Mesendoderm (in vitro differentiated cells): ENCODE results near the gene CXCR1.

Source experiments
- DNase-seq: peaks from one replicate; pipeline ENCODE4 v3.0.0; 2013
- H2AK5ac ChIP-seq: 2 replicates; pipeline ENCODE4 v1.6.1; 2013; ENCODE audit warnings: low read length, inconsistent platforms
- H2BK120ac ChIP-seq: 2 replicates; pipeline ENCODE4 v1.6.1; 2013; ENCODE audit warnings: low read depth, mild to moderate bottlenecking, low read length, moderate library complexity, mixed read lengths
- H2BK15ac ChIP-seq: replicated peaks from 2 replicates; pipeline ENCODE4 v1.6.1; 2013; ENCODE audit warnings: low read depth, mild to moderate bottlenecking, moderate library complexity
- H2BK5ac ChIP-seq: 2 replicates; pipeline ENCODE4 v1.6.1; 2013; ENCODE audit warnings: low read length, inconsistent platforms
- H3K18ac ChIP-seq: 2 replicates; pipeline ENCODE4 v1.6.1; 2013; ENCODE audit warnings: mild to moderate bottlenecking, low read length, mixed read lengths
- H3K23ac ChIP-seq: one replicate; pipeline ENCODE4 v1.6.1; 2013; ENCODE audit warnings: low read length
- H3K27ac ChIP-seq: 2 replicates; pipeline ENCODE4 v1.5.1; 2013; ENCODE audit warnings: low read depth, mild to moderate bottlenecking, inconsistent platforms, low read length, moderate library complexity
- H3K27me3 ChIP-seq: 2 replicates; pipeline ENCODE4 v1.6.1; 2013; ENCODE audit warnings: low read length, control low read depth, mild to moderate bottlenecking, inconsistent platforms; ENCODE audit not compliant: insufficient read depth, poor library complexity
- H3K36me3 ChIP-seq: 2 replicates; pipeline ENCODE4 v1.6.1; 2013; ENCODE audit warnings: low read length, inconsistent platforms; ENCODE audit not compliant: control insufficient read depth, insufficient read depth
- H3K4ac ChIP-seq: one replicate; pipeline ENCODE4 v1.6.1; 2013; ENCODE audit warnings: low read depth, mild to moderate bottlenecking, low read length, moderate library complexity
- H3K4me1 ChIP-seq: 2 replicates; pipeline ENCODE4 v1.6.1; 2013; ENCODE audit warnings: low read depth, low read length, inconsistent platforms; ENCODE audit not compliant: control insufficient read depth
- H3K4me2 ChIP-seq: 2 replicates; pipeline ENCODE4 v1.6.1; 2013; ENCODE audit warnings: low read length
- H3K4me3 ChIP-seq: 2 replicates; pipeline ENCODE4 v1.5.1; 2013; ENCODE audit warnings: mild to moderate bottlenecking, low read length
- H3K56ac ChIP-seq: one replicate; pipeline ENCODE4 v1.6.1; 2013; ENCODE audit warnings: low read length
- H3K79me1 ChIP-seq: 2 replicates; pipeline ENCODE4 v1.6.1; 2013; ENCODE audit warnings: low read length, inconsistent platforms
- H3K79me2 ChIP-seq: 2 replicates; pipeline ENCODE4 v1.6.1; 2013; ENCODE audit warnings: mild to moderate bottlenecking, low read length; ENCODE audit not compliant: control insufficient read depth, insufficient read depth
- H3K9ac ChIP-seq: 2 replicates; pipeline ENCODE4 v1.6.1; 2013; ENCODE audit warnings: low read length, inconsistent platforms
- H4K5ac ChIP-seq: one replicate; pipeline ENCODE4 v1.6.1; 2013; ENCODE audit warnings: low read length
- H4K8ac ChIP-seq: one replicate; pipeline ENCODE4 v1.6.1; 2013; ENCODE audit warnings: low read depth, mild to moderate bottlenecking, control low read depth, low read length, moderate library complexity
- WGBS: extraction: QIAGEN DNeasy Blood & Tissue Kit; methylation state at CpG from one replicate; pipeline ENCODE4 v1.1.7; 2013; ENCODE audit warnings: low lambda C conversion rate, missing lambda C conversion rate; ENCODE audit not compliant: insufficient coverage; ENCODE audit errors: extremely low coverage; 5-methylcytosine and 5-hydroxymethylcytosine counted together

The CXCR1 gene

GRCh38 chr2:218145124-218145523, 21.6 kb downstream of the CXCR1 start:
- no CpG with 5 or more reads among the region's 3 CpGs for WGBS
- no peaks in the 10 kb centered on the region for H3K27me3 ChIP-seq
- H3K4me2 ChIP-seq: no peak overlapping the region
- H3K56ac ChIP-seq: no peak overlapping the region
- H3K4ac ChIP-seq: no peak overlapping the region
- H3K36me3 ChIP-seq: no peaks in the 10 kb centered on the region
- H3K79me1 ChIP-seq: no peaks in the 10 kb centered on the region
- H3K9ac ChIP-seq: no peak overlapping the region
- H3K4me3 ChIP-seq: no peak overlapping the region
- H4K5ac ChIP-seq: no peak overlapping the region
- no peak overlapping the region for H2BK120ac ChIP-seq
- no peak overlapping the region for H2BK5ac ChIP-seq
- H3K23ac ChIP-seq: no peak overlapping the region
- H3K79me2 ChIP-seq: no peaks in the 10 kb centered on the region
- H4K8ac ChIP-seq: no peak overlapping the region
- no peak overlapping the region for H2BK15ac ChIP-seq
- no peak overlapping the region for H2AK5ac ChIP-seq
- no peak overlapping the region for H3K18ac ChIP-seq
- no peak overlapping the region for H3K27ac ChIP-seq
- no peak for DNase-seq
- no peaks in the 10 kb centered on the region for H3K4me1 ChIP-seq

GRCh38 chr2:218138047-218138446, 28.7 kb downstream of the CXCR1 start:
- Histone ChIP-seq H4K8ac (no peak overlapping the region), H3K27me3 (no peaks in the 10 kb centered on the region), H2BK15ac (no peak overlapping the region), H3K9ac (no peak overlapping the region), H3K4ac (no peak overlapping the region), H3K27ac (no peak overlapping the region), H2AK5ac (no peak overlapping the region), H2BK120ac (no peak overlapping the region), H3K36me3 (no peaks in the 10 kb centered on the region), H3K4me2 (no peak overlapping the region), H3K79me2 (no peaks in the 10 kb centered on the region), H3K4me3 (no peak overlapping the region), H3K23ac (no peak overlapping the region), H3K4me1 (no peaks in the 10 kb centered on the region), H3K79me1 (no peaks in the 10 kb centered on the region), H3K18ac (no peak overlapping the region), H2BK5ac (no peak overlapping the region), H3K56ac (no peak overlapping the region), H4K5ac (no peak overlapping the region)
- WGBS: no CpG with 5 or more reads among the region's 4 CpGs
- DNase-seq: no peak

DNA sequence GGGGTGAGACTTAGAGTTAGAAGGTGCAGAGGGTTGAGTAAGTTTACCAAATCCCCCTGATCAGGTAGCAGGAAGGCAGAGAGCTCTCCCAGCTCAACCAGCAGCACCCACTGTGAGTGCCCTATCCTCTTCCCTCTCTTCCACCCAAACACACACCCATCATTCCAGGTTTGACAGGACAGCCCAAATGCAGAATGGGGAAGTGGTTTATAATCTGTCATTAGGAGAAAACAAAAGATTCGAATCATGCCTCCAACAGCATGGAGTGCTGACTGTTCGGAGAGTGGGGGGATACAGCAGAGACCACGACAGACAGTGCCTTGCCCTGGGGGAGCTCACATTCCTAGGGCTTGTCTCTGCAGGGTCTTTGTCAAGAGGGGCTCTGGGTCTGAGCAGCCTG, 29.2 kb downstream of the CXCR1 start:
- no peak overlapping the region for H4K8ac ChIP-seq
- no peak overlapping the region for H3K56ac ChIP-seq
- H3K23ac ChIP-seq: no peak overlapping the region
- H3K27ac ChIP-seq: no peak overlapping the region
- H3K27me3 ChIP-seq: no peaks in the 10 kb centered on the region
- H3K4me3 ChIP-seq: no peak overlapping the region
- H3K4ac ChIP-seq: no peak overlapping the region
- no peak overlapping the region for H3K4me2 ChIP-seq
- H3K36me3 ChIP-seq: no peaks in the 10 kb centered on the region
- no peaks in the 10 kb centered on the region for H3K79me2 ChIP-seq
- no peak overlapping the region for H3K9ac ChIP-seq
- H4K5ac ChIP-seq: no peak overlapping the region
- no peak overlapping the region for H2BK15ac ChIP-seq
- H3K4me1 ChIP-seq: no peaks in the 10 kb centered on the region
- no peak overlapping the region for H2AK5ac ChIP-seq
- no peak overlapping the region for H2BK5ac ChIP-seq
- no peak for DNase-seq
- WGBS: no CpG with 5 or more reads among the region's 3 CpGs
- no peak overlapping the region for H2BK120ac ChIP-seq
- no peaks in the 10 kb centered on the region for H3K79me1 ChIP-seq
- no peak overlapping the region for H3K18ac ChIP-seq

GRCh38 chr2:218130822-218131221, 35.9 kb downstream of the CXCR1 start:
- Histone ChIP-seq H3K4me3 (no peak overlapping the region), H2BK15ac (no peak overlapping the region), H4K5ac (no peak overlapping the region), H3K27ac (no peak overlapping the region), H3K36me3 (no peaks in the 10 kb centered on the region), H3K18ac (no peak overlapping the region), H3K4ac (no peak overlapping the region), H3K4me2 (no peak overlapping the region), H3K79me1 (no peaks in the 10 kb centered on the region), H2BK120ac (no peak overlapping the region), H2BK5ac (no peak overlapping the region), H3K79me2 (no peaks in the 10 kb centered on the region), H3K23ac (no peak overlapping the region), H3K4me1 (no peaks in the 10 kb centered on the region), H4K8ac (no peak overlapping the region), H3K9ac (no peak overlapping the region), H3K56ac (no peak overlapping the region), H3K27me3 (no peaks in the 10 kb centered on the region), H2AK5ac (no peak overlapping the region)
- DNase-seq: no peak

- no peak overlapping the region for H2BK120ac ChIP-seq
- no peaks in the 10 kb centered on the region for H3K36me3 ChIP-seq
- H3K18ac ChIP-seq: no peak overlapping the region
- H3K27ac ChIP-seq: no peak overlapping the region
- no peak overlapping the region for H2BK15ac ChIP-seq
- H4K5ac ChIP-seq: no peak overlapping the region
- H3K4me3 ChIP-seq: no peak overlapping the region
- H3K79me1 ChIP-seq: no peaks in the 10 kb centered on the region
- H3K9ac ChIP-seq: no peak overlapping the region
- H4K8ac ChIP-seq: no peak overlapping the region
- no peak overlapping the region for H3K56ac ChIP-seq
- no CpG with 5 or more reads among the region's 2 CpGs for WGBS
- no peak overlapping the region for H3K23ac ChIP-seq
- no peaks in the 10 kb centered on the region for H3K79me2 ChIP-seq
- H2AK5ac ChIP-seq: no peak overlapping the region
- no peaks in the 10 kb centered on the region for H3K27me3 ChIP-seq
- DNase-seq: no peak
- no peak overlapping the region for H3K4ac ChIP-seq
- H3K4me1 ChIP-seq: no peaks in the 10 kb centered on the region
- no peak overlapping the region for H3K4me2 ChIP-seq
- no peak overlapping the region for H2BK5ac ChIP-seq
Measured at GRCh38 chr2:218130377-218130776, 36.4 kb downstream of the CXCR1 start.

DNA sequence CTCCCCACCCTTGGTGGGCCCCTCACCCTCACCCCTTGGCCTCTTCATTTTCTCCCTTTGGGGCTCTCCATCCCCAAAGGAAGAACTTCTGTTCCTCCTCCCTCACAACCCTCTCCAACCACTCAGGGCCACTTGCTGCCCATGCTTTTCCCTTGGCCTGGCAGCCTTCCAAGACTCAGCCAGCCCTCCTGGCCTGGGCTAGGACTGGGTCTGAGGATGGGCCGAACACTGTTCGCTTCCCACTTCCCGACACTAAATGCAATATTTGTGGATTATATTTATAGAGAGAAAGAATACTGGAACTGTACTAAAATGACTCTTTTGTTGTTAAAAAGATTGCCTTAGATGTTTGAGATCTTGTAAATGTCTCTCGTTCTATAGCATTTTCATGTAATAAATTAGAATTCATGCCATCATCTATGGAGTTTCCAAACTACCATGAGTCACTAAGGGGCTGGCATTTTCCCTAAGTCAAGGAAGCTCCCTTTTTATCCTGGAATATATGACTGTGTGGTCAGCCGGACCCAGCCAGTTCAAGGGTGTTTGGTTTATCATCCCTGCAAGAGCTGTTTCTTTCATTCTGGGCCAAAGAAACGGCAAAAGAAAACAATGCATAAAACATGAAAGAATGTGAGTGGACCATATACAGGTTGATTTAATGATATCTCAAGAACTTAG, 37.2 kb downstream of the CXCR1 start:
- DNase-seq: no peak
- Histone ChIP-seq H2AK5ac (no peak overlapping the region), H3K9ac (no peak overlapping the region), H2BK15ac (no peak overlapping the region), H3K4ac (no peak overlapping the region), H3K79me1 (no peaks in the 10 kb centered on the region), H2BK5ac (no peak overlapping the region), H3K27me3 (no peaks in the 10 kb centered on the region), H3K27ac (no peak overlapping the region), H2BK120ac (no peak overlapping the region), H3K4me2 (no peak overlapping the region), H4K5ac (no peak overlapping the region), H3K56ac (no peak overlapping the region), H3K18ac (no peak overlapping the region), H3K4me1 (no peaks in the 10 kb centered on the region), H4K8ac (no peak overlapping the region), H3K36me3 (no peaks in the 10 kb centered on the region), H3K23ac (no peak overlapping the region), H3K79me2 (no peaks in the 10 kb centered on the region), H3K4me3 (no peak overlapping the region)
- no CpG with 5 or more reads among the region's 6 CpGs for WGBS
